HK-2 (cell line): ENCODE measurements around the gene SIRT2.
"Not testable (repeated sequence)": the region's sequence is repeated elsewhere in the genome, so short reads cannot be mapped to it uniquely, and the experiment has no call there.

Source experiments
- DNase-seq: peaks from one replicate; pipeline ENCODE4 v3.0.0-alpha.2; 2018; ENCODE audit not compliant: unreplicated experiment

The SIRT2 gene

GRCh38 chr19:38829203-38829602, 70.2 kb downstream of the SIRT2 start:
- not testable (repeated sequence) for DNase-seq
